Ovary (tissue), 3 donors: ENCODE measurements around the gene UGT1A10.

Source experiments
- EP300 ChIP-seq: sonication (generic); formaldehyde crosslinking; IDR thresholded peaks from one replicate; pipeline ENCODE4 v1.6.1; 2017; ENCODE audit warnings: antibody characterized with exemption
- POLR2A ChIP-seq: fragments of 450-650 bp; IDR thresholded peaks from one replicate; pipeline ENCODE4 v1.6.1; 2017; ENCODE audit warnings: antibody characterized with exemption, mild to moderate bottlenecking, moderate library complexity
- TF ChIP-seq, protein P1 (sequence below), 3 donors: fragments of 450-650 bp in 2 of 3; fragments of 200-600 bp in 1 of 3; IDR thresholded peaks; one replicate each; pipeline versions ENCODE4 v1.5.1 to v1.8.0; 2016 to 2022; ENCODE audit warnings: antibody characterized with exemption in 3 of 3, mild to moderate bottlenecking in 1 of 3
- donor health status: DM: no; HTN: no; CAD: no.

DNA sequence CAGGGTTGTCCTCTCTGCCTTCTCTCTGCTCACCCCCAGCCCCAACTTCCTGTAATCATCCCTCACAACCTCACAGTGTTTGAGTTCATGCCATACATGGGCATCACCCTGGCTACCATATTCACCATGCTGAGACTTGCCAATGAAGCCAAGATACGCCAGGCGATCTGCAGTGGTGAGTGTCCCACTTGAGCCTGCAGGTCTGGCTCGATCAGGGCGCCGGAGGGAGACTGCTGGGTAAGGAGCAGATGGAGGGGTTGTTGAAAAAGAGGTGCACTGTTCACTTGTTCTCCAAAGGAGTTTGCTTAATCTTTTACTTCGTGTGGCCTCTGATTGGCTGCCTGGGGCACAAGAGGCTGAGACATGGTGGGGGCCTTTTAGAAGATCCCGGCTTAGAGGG, 156.5 kb downstream of the UGT1A10 start:
- TF ChIP-seq, protein P1, sequence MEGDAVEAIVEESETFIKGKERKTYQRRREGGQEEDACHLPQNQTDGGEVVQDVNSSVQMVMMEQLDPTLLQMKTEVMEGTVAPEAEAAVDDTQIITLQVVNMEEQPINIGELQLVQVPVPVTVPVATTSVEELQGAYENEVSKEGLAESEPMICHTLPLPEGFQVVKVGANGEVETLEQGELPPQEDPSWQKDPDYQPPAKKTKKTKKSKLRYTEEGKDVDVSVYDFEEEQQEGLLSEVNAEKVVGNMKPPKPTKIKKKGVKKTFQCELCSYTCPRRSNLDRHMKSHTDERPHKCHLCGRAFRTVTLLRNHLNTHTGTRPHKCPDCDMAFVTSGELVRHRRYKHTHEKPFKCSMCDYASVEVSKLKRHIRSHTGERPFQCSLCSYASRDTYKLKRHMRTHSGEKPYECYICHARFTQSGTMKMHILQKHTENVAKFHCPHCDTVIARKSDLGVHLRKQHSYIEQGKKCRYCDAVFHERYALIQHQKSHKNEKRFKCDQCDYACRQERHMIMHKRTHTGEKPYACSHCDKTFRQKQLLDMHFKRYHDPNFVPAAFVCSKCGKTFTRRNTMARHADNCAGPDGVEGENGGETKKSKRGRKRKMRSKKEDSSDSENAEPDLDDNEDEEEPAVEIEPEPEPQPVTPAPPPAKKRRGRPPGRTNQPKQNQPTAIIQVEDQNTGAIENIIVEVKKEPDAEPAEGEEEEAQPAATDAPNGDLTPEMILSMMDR (IDR thresholded peaks at IDR 0.05) = no peak
- TF ChIP-seq POLR2A = no peak
- no peak for TF ChIP-seq EP300
